ENCODE data around the gene C11orf24. TPM values are rescaled to one million over a fixed set of nuclear protein-coding genes. Genes with fewer than 3 reads are reported as not detected.
"Not testable (repeated sequence)": the region's sequence is repeated elsewhere in the genome, so short reads cannot be mapped to it uniquely, and the experiment has no call there.

Gene C11orf24
- total and polyA plus RNA-seq, 2 experiments from 2014 or later = 19.2 to 35.3 TPM

GRCh38 chr11:68295271-68295670, 23.5 kb upstream of the C11orf24 start:
- DNase-seq (ENCODE audit: low read depth in 1 of 2, low spot score in 1 of 2) = no peak
- no peaks in the 10 kb centered on the region for H3K4me1 ChIP-seq (ENCODE audit: low read depth)
- TF ChIP-seq CTCF (IDR thresholded peaks at IDR 0.05; ENCODE audit: low read depth, low read length) = no peak
- H3K27ac ChIP-seq = no peak overlapping the region
- peaks cover 4% of the 10 kb centered on the region for H3K27me3 ChIP-seq
- H3K9me3 ChIP-seq (ENCODE audit: low read depth) = no peaks in the 10 kb centered on the region
- H3K36me3 ChIP-seq = no peaks in the 10 kb centered on the region
- H3K4me3 ChIP-seq = no peak overlapping the region

GRCh38 chr11:68293708-68294107, 21.9 kb upstream of the C11orf24 start:
- no peak for DNase-seq (ENCODE audit: low read depth in 1 of 2, low spot score in 1 of 2)
- Histone ChIP-seq H3K27me3 (peaks cover 4% of the 10 kb centered on the region), H3K4me3 (no peak overlapping the region), H3K9me3 (ENCODE audit: low read depth) (no peaks in the 10 kb centered on the region), H3K27ac (no peak overlapping the region), H3K36me3 (no peaks in the 10 kb centered on the region), H3K4me1 (ENCODE audit: low read depth) (no peaks in the 10 kb centered on the region)
- TF ChIP-seq CTCF (IDR thresholded peaks at IDR 0.05; ENCODE audit: low read depth, low read length) = no peak

DNA sequence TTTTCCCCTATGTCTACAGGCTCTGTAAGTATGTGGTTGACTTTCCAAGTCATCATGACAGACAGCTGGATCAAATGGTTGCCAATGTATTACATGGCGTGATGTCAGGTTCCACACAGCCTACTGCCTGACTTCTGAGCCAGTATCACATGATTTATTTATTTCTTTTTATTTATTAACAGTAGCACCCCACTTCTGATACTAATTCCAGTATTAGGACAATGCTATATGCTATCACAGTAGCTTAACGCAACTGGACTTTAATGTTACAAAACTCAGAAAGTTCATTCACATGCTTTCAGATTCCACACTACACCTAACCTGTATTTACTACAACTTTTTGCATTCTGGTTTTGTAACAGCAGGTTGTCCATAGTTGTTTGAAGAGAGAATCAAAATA, 17.7 kb upstream of the C11orf24 start:
- TF ChIP-seq CTCF (IDR thresholded peaks at IDR 0.05; ENCODE audit: low read depth, low read length) = no peak
- Histone ChIP-seq H3K4me1 (ENCODE audit: low read depth) (no peaks in the 10 kb centered on the region), H3K36me3 (no peaks in the 10 kb centered on the region), H3K9me3 (ENCODE audit: low read depth) (no peaks in the 10 kb centered on the region), H3K4me3 (no peak overlapping the region), H3K27ac (no peak overlapping the region), H3K27me3 (no peaks in the 10 kb centered on the region)
- no peak for DNase-seq (ENCODE audit: low read depth in 1 of 2, low spot score in 1 of 2)

GRCh38 chr11:68287419-68287818, 15.6 kb upstream of the C11orf24 start:
- no peaks in the 10 kb centered on the region for H3K27me3 ChIP-seq
- no peaks in the 10 kb centered on the region for H3K9me3 ChIP-seq (ENCODE audit: low read depth)
- no peak overlapping the region for H3K27ac ChIP-seq
- no peak overlapping the region for H3K4me3 ChIP-seq
- no peak for DNase-seq (ENCODE audit: low read depth in 1 of 2, low spot score in 1 of 2)
- no peaks in the 10 kb centered on the region for H3K4me1 ChIP-seq (ENCODE audit: low read depth)
- TF ChIP-seq CTCF (IDR thresholded peaks at IDR 0.05; ENCODE audit: low read depth, low read length) = no peak
- H3K36me3 ChIP-seq = no peaks in the 10 kb centered on the region

DNA sequence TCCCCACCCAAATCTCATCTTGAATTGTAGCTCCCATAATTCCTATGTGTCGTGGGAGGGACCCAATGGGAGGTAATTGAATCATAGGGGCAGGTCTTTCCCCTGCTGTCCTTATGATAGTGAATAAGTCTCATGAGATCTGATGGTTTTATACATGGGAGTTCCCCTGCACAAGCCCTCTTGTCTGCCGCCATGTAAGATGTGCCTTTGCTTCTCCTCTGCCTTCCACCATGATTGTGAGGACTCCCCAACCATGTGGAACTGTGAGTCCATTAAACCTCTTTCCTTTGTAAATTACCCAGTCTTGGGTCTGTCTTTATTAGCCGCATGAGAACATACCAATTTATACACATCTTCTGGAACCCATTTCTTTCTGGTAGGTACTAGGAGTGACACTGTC, 12.8 kb upstream of the C11orf24 start:
- not testable (repeated sequence) for DNase-seq (ENCODE audit: low read depth in 1 of 2, low spot score in 1 of 2); H3K4me3 ChIP-seq; H3K4me1 ChIP-seq (ENCODE audit: low read depth)

DNA sequence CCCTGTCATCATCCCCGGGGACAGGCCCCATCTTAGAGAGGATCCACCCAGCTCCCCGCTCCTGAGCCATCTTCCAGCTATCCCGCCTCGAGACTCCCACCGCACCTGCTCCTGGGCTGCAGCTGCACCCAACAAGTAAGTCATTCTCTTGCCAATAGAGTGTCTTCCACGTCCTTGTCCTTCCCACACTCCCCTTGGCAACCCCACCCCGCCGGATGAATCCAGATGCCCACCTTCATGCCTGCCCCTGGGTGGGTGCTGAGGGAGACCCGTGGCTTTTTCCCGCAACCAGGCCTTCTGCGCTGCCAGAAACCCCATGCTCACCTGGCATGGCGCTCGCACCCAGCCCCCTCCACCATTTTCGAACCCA, 11.1 kb upstream of the C11orf24 start:
- no peaks in the 10 kb centered on the region for H3K36me3 ChIP-seq
- H3K4me3 ChIP-seq = no peak overlapping the region
- H3K27ac ChIP-seq = no peak overlapping the region
- no peaks in the 10 kb centered on the region for H3K4me1 ChIP-seq (ENCODE audit: low read depth)
- DNase-seq (ENCODE audit: low read depth in 1 of 2, low spot score in 1 of 2) = no peak
- no peaks in the 10 kb centered on the region for H3K27me3 ChIP-seq
- H3K9me3 ChIP-seq (ENCODE audit: low read depth) = no peaks in the 10 kb centered on the region
- TF ChIP-seq CTCF (IDR thresholded peaks at IDR 0.05; ENCODE audit: low read depth, low read length) = no peak

More for the DNA sequence above, 12.8 kb upstream of the C11orf24 start:
- H3K27ac ChIP-seq; H3K9me3 ChIP-seq (ENCODE audit: low read depth); H3K36me3 ChIP-seq; H3K27me3 ChIP-seq: not testable (repeated sequence)
